Neural progenitor cell (in vitro differentiated cells): ENCODE results near the gene RAB8B.

Experiments used
- EZH2phosphoT487 ChIP-seq: fragments of 200-600 bp; sonication (generic); IDR thresholded peaks from 2 replicates; pipeline ENCODE4 v1.6.1; 2017; ENCODE audit warnings: antibody characterized with exemption
- TF ChIP-seq, protein P1 (sequence below): fragments of 200-600 bp; sonication (generic); IDR thresholded peaks from 2 replicates; pipeline ENCODE4 v1.5.1; 2017; ENCODE audit warnings: antibody characterized with exemption, mild to moderate bottlenecking

DNA sequence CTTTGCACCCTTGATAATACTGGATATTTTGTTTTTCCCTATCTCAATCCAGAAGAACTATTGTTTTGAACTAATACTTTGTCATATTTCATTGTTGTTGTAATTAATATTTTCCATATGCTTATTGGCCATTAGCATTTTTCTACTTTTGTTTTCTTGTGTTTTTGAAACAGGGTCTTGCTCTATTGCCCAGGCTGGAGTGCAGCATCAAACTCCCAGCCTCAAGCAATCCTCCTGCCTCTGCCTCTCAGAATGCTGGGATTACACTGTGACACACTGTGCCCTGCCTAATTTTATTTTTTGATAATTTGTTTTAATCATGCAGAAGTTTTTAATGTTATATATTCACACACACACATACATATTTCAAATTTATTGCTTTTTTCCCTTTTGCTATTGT, 28.8 kb upstream of the RAB8B start:
- TF ChIP-seq, protein P1, sequence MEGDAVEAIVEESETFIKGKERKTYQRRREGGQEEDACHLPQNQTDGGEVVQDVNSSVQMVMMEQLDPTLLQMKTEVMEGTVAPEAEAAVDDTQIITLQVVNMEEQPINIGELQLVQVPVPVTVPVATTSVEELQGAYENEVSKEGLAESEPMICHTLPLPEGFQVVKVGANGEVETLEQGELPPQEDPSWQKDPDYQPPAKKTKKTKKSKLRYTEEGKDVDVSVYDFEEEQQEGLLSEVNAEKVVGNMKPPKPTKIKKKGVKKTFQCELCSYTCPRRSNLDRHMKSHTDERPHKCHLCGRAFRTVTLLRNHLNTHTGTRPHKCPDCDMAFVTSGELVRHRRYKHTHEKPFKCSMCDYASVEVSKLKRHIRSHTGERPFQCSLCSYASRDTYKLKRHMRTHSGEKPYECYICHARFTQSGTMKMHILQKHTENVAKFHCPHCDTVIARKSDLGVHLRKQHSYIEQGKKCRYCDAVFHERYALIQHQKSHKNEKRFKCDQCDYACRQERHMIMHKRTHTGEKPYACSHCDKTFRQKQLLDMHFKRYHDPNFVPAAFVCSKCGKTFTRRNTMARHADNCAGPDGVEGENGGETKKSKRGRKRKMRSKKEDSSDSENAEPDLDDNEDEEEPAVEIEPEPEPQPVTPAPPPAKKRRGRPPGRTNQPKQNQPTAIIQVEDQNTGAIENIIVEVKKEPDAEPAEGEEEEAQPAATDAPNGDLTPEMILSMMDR = no peak
- TF ChIP-seq EZH2phosphoT487 = no peak
